Tibial nerve (tissue), 4 donors: ENCODE measurements around the gene AUTS2. TPM values are rescaled to one million over a fixed set of nuclear protein-coding genes. Genes with fewer than 3 reads are reported as not detected.

ENCODE experiments used
- DNase-seq, 2 donors: peaks; one replicate each; pipeline ENCODE4 v3.0.0-alpha.2; 2019; ENCODE audit warnings: low spot score in 2 of 2
- H3K27ac ChIP-seq, 4 donors: fragments of 200-600 bp; sonication (generic) in 3 of 4; one replicate each; pipeline ENCODE4 v1.5.1; 2017 to 2019; ENCODE audit warnings: mild to moderate bottlenecking in 1 of 4
- H3K27me3 ChIP-seq, 2 donors: fragments of 200-600 bp; sonication (generic) in 1 of 2; one replicate each; pipeline versions ENCODE4 v1.5.1 to v1.6.0; 2017 to 2019
- H3K36me3 ChIP-seq, 3 donors: fragments of 200-600 bp; sonication (generic); one replicate each; pipeline ENCODE4 v1.5.1; 2018 to 2019
- H3K4me1 ChIP-seq, 4 donors: fragments of 200-600 bp; sonication (generic) in 3 of 4; one replicate each; pipeline ENCODE4 v1.5.1; 2017 to 2019
- H3K4me3 ChIP-seq, 4 donors: fragments of 200-600 bp; sonication (generic) in 3 of 4; one replicate each; pipeline ENCODE4 v1.5.1; 2017 to 2019; ENCODE audit warnings: mild to moderate bottlenecking in 1 of 4, moderate library complexity in 1 of 4
- H3K9me3 ChIP-seq, 4 donors: fragments of 200-600 bp; sonication (generic) in 3 of 4; one replicate each; pipeline ENCODE4 v1.5.1; 2017 to 2019
- EP300 ChIP-seq, 2 donors: sonication (generic); formaldehyde crosslinking; IDR thresholded peaks; one replicate each; pipeline ENCODE4 v1.6.1; 2017; ENCODE audit warnings: antibody characterized with exemption in 2 of 2, mild to moderate bottlenecking in 1 of 2
- POLR2A ChIP-seq, 2 donors: fragments of 450-650 bp; IDR thresholded peaks; one replicate each; pipeline ENCODE4 v1.6.1; 2017; ENCODE audit warnings: antibody characterized with exemption in 2 of 2, mild to moderate bottlenecking in 2 of 2, moderate library complexity in 2 of 2
- WGBS, 2 donors: methylation state at CpG; one replicate each; pipeline ENCODE4 v1.1.5; 2018; 5-methylcytosine and 5-hydroxymethylcytosine counted together
- total RNA-seq, 4 donors: library from RNA; depleted of rRNA; stranded (reverse); fragments of >200 nt; gene quantifications; one replicate each; pipeline ENCODE4 v1.1.0, GENCODE V29; 2016
- TF ChIP-seq, protein P1 (sequence below), 5 experiments: fragments of 200-600 bp in 3 of 5; fragments of 450-650 bp in 2 of 5; sonication (generic) in 3 of 5; IDR thresholded peaks; one replicate each; pipeline ENCODE4 v1.5.1; 2016 to 2019; ENCODE audit warnings: antibody characterized with exemption in 5 of 5, mild to moderate bottlenecking in 3 of 5, moderate library complexity in 2 of 5

AUTS2 gene
- total RNA-seq, 4 donors from 2014 or later = 56.6 to 87.9 (median 71.6) TPM

DNA sequence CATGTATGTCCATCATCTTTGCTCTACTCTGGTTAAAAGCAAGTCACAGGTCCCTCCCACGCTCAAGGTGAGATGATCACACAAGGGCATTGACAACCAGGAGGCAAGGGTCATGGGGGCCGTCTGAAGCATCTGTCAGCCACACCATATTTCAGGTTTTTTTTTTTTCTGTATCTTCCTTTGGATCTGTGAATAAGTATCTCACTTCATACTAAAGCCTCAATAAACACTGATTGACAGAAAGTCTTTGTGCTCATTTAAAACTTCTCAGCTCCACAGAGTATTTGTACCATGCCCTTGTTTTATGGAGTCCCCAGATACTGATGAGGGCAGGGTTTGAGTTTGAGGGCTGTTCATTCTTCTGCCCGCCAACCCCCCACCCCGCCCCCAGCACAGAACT lies 45.0 kb downstream of the AUTS2 start:
- H3K36me3 ChIP-seq = no peaks in the 10 kb centered on the region
- peaks cover 0 to 6% (median 0%) of the 10 kb centered on the region in 4 donors for H3K4me1 ChIP-seq
- TF ChIP-seq POLR2A (IDR thresholded peaks at IDR 0.05) (no peak), EP300 (IDR thresholded peaks at IDR 0.05) (no peak)
- TF ChIP-seq, protein P1, sequence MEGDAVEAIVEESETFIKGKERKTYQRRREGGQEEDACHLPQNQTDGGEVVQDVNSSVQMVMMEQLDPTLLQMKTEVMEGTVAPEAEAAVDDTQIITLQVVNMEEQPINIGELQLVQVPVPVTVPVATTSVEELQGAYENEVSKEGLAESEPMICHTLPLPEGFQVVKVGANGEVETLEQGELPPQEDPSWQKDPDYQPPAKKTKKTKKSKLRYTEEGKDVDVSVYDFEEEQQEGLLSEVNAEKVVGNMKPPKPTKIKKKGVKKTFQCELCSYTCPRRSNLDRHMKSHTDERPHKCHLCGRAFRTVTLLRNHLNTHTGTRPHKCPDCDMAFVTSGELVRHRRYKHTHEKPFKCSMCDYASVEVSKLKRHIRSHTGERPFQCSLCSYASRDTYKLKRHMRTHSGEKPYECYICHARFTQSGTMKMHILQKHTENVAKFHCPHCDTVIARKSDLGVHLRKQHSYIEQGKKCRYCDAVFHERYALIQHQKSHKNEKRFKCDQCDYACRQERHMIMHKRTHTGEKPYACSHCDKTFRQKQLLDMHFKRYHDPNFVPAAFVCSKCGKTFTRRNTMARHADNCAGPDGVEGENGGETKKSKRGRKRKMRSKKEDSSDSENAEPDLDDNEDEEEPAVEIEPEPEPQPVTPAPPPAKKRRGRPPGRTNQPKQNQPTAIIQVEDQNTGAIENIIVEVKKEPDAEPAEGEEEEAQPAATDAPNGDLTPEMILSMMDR (IDR thresholded peaks at IDR 0.05) = no peak
- no peak overlapping the region for H3K4me3 ChIP-seq
- no peaks in the 10 kb centered on the region for H3K27me3 ChIP-seq
- H3K27ac ChIP-seq = no peak overlapping the region
- 67 to 73% methylated on average over 4 of the region's 4 CpGs for WGBS, 2 donors
- no peak for DNase-seq
- no peaks in the 10 kb centered on the region for H3K9me3 ChIP-seq

DNA sequence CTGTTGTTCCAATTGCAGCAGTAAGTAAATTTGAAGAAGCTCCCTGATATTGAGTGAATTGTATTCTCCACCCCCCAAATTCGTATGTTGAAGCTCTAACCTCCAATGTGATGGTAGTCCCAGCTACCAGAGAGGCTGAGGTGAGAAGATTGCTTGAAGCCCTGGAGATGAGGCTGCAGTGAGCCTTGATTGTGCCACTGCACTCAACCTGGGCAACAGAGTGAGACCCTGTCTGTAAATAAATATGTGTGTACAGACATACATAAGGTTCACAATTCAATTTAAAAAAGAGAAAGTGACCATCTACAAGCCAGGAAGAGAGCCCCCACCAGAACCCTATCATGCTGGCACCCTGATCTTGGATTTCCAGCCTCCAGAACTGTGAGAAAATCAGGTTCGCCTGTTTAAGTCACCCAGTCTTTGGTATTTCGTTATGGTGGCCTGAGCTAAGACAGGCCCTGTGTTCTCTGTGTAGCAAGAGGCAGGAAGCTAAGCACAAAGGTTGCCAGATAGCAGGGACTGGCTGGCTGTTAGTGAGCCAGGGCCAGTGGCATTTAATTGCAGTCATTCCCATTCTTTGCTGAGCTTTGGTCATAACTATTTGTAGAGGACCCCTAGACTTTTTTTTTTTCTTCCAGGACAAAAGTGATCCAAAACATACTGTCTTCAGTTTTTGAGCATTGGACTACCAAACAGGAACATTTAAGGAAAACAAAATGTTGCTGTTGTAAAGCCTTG lies 45.6 kb downstream of the AUTS2 start:
- DNase-seq = no peak
- Histone ChIP-seq H3K4me3 (no peak overlapping the region), H3K36me3 (no peaks in the 10 kb centered on the region), H3K4me1 (peaks cover 0 to 6% (median 0%) of the 10 kb centered on the region in 4 donors), H3K27ac (no peak overlapping the region), H3K27me3 (no peaks in the 10 kb centered on the region), H3K9me3 (no peaks in the 10 kb centered on the region)
- 63 to 66% methylated on average over 3 of the region's 3 CpGs for WGBS, 2 donors
- TF ChIP-seq EP300 (IDR thresholded peaks at IDR 0.05) = no peak
- TF ChIP-seq, protein P1 (IDR thresholded peaks at IDR 0.05) = no peak

DNA sequence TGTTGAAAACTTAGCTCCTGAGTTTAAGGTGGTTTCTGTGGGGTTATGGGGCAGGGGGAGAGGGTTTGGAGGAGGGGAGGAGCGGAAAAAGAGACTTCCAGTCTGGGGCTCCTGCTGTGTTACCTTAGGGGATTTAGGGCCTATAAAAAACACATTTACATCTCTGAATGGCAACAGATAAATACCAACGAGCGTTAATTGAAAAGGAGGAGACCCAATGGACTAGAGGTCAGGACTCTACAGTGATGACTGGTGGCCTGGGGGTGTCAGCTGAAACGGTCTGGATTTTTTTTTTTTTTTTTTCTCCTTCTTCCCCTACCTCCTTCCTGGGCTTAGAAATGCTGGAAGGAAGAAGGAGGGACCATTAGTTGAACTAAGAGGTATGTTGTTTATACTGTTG lies 47.4 kb downstream of the AUTS2 start:
- peaks cover 0 to 6% (median 0%) of the 10 kb centered on the region in 4 donors for H3K4me1 ChIP-seq
- H3K9me3 ChIP-seq = no peaks in the 10 kb centered on the region
- no peaks in the 10 kb centered on the region for H3K27me3 ChIP-seq
- H3K36me3 ChIP-seq = no peaks in the 10 kb centered on the region
- DNase-seq = no peak
- WGBS, 2 donors = 54 to 74% methylated on average over 4 of the region's 4 CpGs
- H3K4me3 ChIP-seq = no peak overlapping the region
- no peak for TF ChIP-seq EP300 (IDR thresholded peaks at IDR 0.05)
- TF ChIP-seq, protein P1 (IDR thresholded peaks at IDR 0.05) = no peak
- TF ChIP-seq POLR2A (IDR thresholded peaks at IDR 0.05) = no peak
- no peak overlapping the region for H3K27ac ChIP-seq

DNA sequence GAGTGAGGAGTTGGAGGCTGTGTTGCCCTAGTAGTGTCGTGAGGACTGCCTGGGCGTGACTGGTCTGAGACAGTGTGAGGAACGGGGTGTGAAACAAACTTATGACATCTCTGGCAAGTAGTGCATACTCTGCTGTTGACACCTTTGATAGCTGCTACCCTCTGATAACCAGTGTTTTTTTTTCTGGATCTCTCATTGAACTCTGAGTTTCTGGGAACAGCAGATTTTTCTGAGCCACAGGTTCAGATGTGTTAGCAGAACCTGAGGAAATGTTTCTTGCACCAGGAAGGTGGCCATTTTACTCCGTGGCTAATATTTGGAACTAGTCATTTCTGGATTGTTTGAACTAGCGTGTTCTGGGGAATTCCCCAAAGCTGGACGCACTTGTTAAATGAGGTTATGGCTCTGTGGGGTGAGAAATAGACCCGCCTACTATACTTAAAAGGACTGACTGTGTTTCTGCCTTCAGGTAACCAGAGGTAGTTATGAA lies 52.9 kb downstream of the AUTS2 start:
- Histone ChIP-seq H3K9me3 (no peaks in the 10 kb centered on the region), H3K27me3 (no peaks in the 10 kb centered on the region), H3K4me1 (peaks cover 0 to 18% (median 4%) of the 10 kb centered on the region in 4 donors), H3K27ac (no peak overlapping the region), H3K36me3 (no peaks in the 10 kb centered on the region), H3K4me3 (no peak overlapping the region)
- TF ChIP-seq POLR2A (IDR thresholded peaks at IDR 0.05) (no peak), EP300 (IDR thresholded peaks at IDR 0.05) (no peak)
- TF ChIP-seq, protein P1 (IDR thresholded peaks at IDR 0.05) = no peak
- 94% methylated on average over 7 of the region's 7 CpGs for WGBS, 2 donors
- DNase-seq = no peak

DNA sequence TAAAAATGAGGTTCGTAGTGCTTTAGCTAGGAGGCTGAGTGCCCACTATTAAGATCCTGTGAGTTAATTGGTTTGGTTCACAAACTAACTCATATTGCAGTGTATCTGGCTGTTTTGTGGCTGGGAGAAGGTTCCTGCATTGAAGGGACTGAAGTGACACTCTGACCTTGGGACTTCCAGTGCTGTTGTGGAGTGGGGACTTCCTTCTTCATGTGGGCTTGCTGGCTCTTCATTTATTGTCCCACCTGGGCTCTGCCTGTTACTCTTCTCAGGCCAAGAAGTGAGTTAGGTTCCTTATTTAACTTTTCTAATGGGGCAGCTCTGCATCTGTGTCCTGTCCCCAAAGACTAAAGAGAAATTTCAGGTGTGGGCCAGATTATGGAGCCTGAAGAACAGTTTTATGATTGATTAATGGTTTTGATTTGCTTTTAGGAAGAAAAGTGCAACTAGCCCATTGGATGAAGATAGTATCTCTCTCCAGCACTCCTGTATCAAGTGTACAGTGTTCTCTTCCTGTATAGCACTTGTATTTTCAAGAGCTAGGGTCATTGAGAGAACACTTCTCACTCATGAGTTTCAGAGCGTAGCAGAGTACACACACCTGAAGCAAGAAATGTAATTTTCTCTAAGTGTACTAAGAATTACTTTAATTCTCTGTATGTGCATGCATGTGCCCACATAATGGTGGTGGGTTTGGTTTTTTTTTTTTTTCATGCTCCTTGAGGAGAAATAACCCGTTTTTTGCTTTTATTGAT lies 54.8 kb downstream of the AUTS2 start:
- no peaks in the 10 kb centered on the region for H3K27me3 ChIP-seq
- TF ChIP-seq, protein P1 (IDR thresholded peaks at IDR 0.05) = no peak
- TF ChIP-seq POLR2A (IDR thresholded peaks at IDR 0.05) (no peak), EP300 (IDR thresholded peaks at IDR 0.05) (no peak)
- H3K9me3 ChIP-seq = no peaks in the 10 kb centered on the region
- no peak overlapping the region for H3K4me3 ChIP-seq
- no peaks in the 10 kb centered on the region for H3K36me3 ChIP-seq
- 90 to 94% methylated on average over 3 of the region's 3 CpGs for WGBS, 2 donors
- no peak overlapping the region for H3K27ac ChIP-seq
- peaks cover 0 to 34% (median 8%) of the 10 kb centered on the region in 4 donors for H3K4me1 ChIP-seq
- no peak for DNase-seq
